HCT116 (cell line): ENCODE results near the gene UBE2J2. TPM values are rescaled to one million over a fixed set of nuclear protein-coding genes. Genes with fewer than 3 reads are reported as not detected.

Experiments used
- ATAC-seq: fragments of 200-7000 bp; cut with Tn5 transposase; 2 replicates; pipeline ENCODE4 v1.9.1; 2020; ENCODE audit warnings: mild to moderate bottlenecking, moderate library complexity
- BruUV-seq: library from RNA; stranded (reverse); fragments of 400-500 nt; replicated peaks from 2 replicates; lab custom pipeline; 2021; lab: Mats Ljungman, UMichigan
- CTCF ChIA-PET: fragments of 300-600 bp; sonication (Branson Sonifier 250); formaldehyde crosslinking; loops from one replicate; lab custom pipeline; 2021; ENCODE audit warnings: antibody characterized with exemption; lab: Charles Lee
- POLR2A ChIA-PET: fragments of 300-600, 350-600 bp; sonication (Branson Sonifier 250); formaldehyde crosslinking; loops from one replicate; lab custom pipeline; 2021; ENCODE audit warnings: antibody characterized with exemption; lab: Charles Lee
- RAD21 ChIA-PET, 2 experiments: fragments of 300-600 bp; sonication (Branson Sonifier 250); formaldehyde crosslinking; loops; one replicate each; lab custom pipeline; 2023; ENCODE audit warnings: low total read pairs in 2 of 2; ENCODE audit not compliant: uncharacterized antibody in 2 of 2, unreplicated experiment in 2 of 2, low non-redundant PET in 1 of 2; lab: Charles Lee
- DNase-seq: peaks from one replicate; pipeline ENCODE4 v3.0.0-alpha.2; 2010; ENCODE audit warnings: low read depth, low spot score
- H2AFZ ChIP-seq: fragments of 200-600 bp; shearing (Covaris generic), sonication (generic); 2 replicates; pipeline ENCODE4 v1.6.1; 2017; ENCODE audit warnings: low read depth, mixed run types, mixed read lengths, antibody characterized with exemption, low read length; ENCODE audit not compliant: poor library complexity, severe bottlenecking
- H3K27ac ChIP-seq: 2 replicates; pipeline ENCODE4 v1.5.1; 2012; ENCODE audit warnings: low read depth, low read length
- H3K27me3 ChIP-seq: fragments of 200-600 bp; sonication (generic); 2 replicates; pipeline ENCODE4 v1.6.1; 2016; ENCODE audit warnings: mixed run types, low read length, mixed read lengths; ENCODE audit not compliant: insufficient read depth
- H3K36me3 ChIP-seq, 2 experiments: fragments of 200-500 bp in 1 of 2; fragments of 200-600 bp in 1 of 2; sonication (Bioruptor generic) in 1 of 2; sonication (generic) in 1 of 2; 2 replicates each; pipeline versions ENCODE4 v1.5.1 to v1.6.1; 2014 to 2016; ENCODE audit warnings: low read length in 2 of 2, inconsistent platforms in 1 of 2, mixed read lengths in 1 of 2, mixed run types in 1 of 2; ENCODE audit not compliant: insufficient read depth in 2 of 2, control insufficient read depth in 1 of 2
- H3K4me1 ChIP-seq, 2 experiments: fragments of 200-600 bp in 1 of 2; sonication (generic) in 1 of 2; 2 replicates each; pipeline versions ENCODE4 v1.5.1 to v1.6.1; 2012 to 2017; ENCODE audit warnings: low read length in 2 of 2, inconsistent platforms in 1 of 2, mild to moderate bottlenecking in 1 of 2, mixed read lengths in 1 of 2, mixed run types in 1 of 2, moderate library complexity in 1 of 2; ENCODE audit not compliant: insufficient read depth in 2 of 2, control insufficient read depth in 1 of 2
- H3K4me2 ChIP-seq: fragments of 200-600 bp; sonication (generic); 2 replicates; pipeline ENCODE4 v1.6.1; 2017; ENCODE audit warnings: mixed run types, low read length, mixed read lengths
- H3K4me3 ChIP-seq, 2 experiments: fragments of 200-600 bp in 1 of 2; sonication (generic) in 1 of 2; replicated peaks in 1 of 2; 2 replicates each; pipeline ENCODE4 v1.5.1; 2011 to 2016; ENCODE audit warnings: low read length in 2 of 2, control low read depth in 1 of 2, low read depth in 1 of 2, mild to moderate bottlenecking in 1 of 2, mixed read lengths in 1 of 2, mixed run types in 1 of 2
- H3K79me2 ChIP-seq: fragments of 200-600 bp; sonication (generic); 2 replicates; pipeline ENCODE4 v1.6.1; 2017; ENCODE audit warnings: mild to moderate bottlenecking, mixed run types, low read length, moderate library complexity, mixed read lengths; ENCODE audit not compliant: insufficient read depth
- H3K9ac ChIP-seq: fragments of 200-600 bp; sonication (generic); 2 replicates; pipeline ENCODE4 v1.6.1; 2016; ENCODE audit warnings: low read length, mixed read lengths
- H3K9me2 ChIP-seq: fragments of 200-600 bp; sonication (generic), shearing (Covaris generic); 2 replicates; pipeline ENCODE4 v1.6.1; 2017; ENCODE audit warnings: mixed run types, mild to moderate bottlenecking, moderate library complexity; ENCODE audit not compliant: insufficient read depth
- H3K9me3 ChIP-seq, 2 experiments: fragments of 200-500 bp in 1 of 2; fragments of 200-600 bp in 1 of 2; sonication (Bioruptor generic) in 1 of 2; sonication (generic) in 1 of 2; 2 replicates each; pipeline ENCODE4 v1.6.1; 2014 to 2017; ENCODE audit warnings: low read length in 2 of 2, mixed read lengths in 2 of 2, inconsistent platforms in 1 of 2, low read depth in 1 of 2, mild to moderate bottlenecking in 1 of 2, mixed run types in 1 of 2, moderate library complexity in 1 of 2; ENCODE audit not compliant: control insufficient read depth in 1 of 2, insufficient read depth in 1 of 2
- H4K20me1 ChIP-seq: fragments of 200-600 bp; sonication (generic), shearing (Covaris generic); 2 replicates; pipeline ENCODE4 v1.6.1; 2017; ENCODE audit warnings: mixed run types, mild to moderate bottlenecking, moderate library complexity; ENCODE audit not compliant: insufficient read depth
- CBX3 ChIP-seq: IDR thresholded peaks from 2 replicates; pipeline ENCODE4 v1.6.1; 2012; ENCODE audit warnings: low read depth
- CEBPB ChIP-seq: IDR thresholded peaks from 2 replicates; pipeline ENCODE4 v1.6.1; 2012; ENCODE audit warnings: low read depth
- EGR1 ChIP-seq: IDR thresholded peaks from 2 replicates; pipeline ENCODE4 v1.6.1; 2012; ENCODE audit warnings: low read depth
- EZH2 ChIP-seq: fragments of 200-600 bp; sonication (generic); IDR thresholded peaks from 2 replicates; pipeline ENCODE4 v1.6.1; 2017; ENCODE audit warnings: antibody characterized with exemption, mixed run types
- FOSL1 ChIP-seq: IDR thresholded peaks from 2 replicates; pipeline ENCODE4 v1.6.1; 2012; ENCODE audit warnings: low read depth
- POLR2AphosphoS5 ChIP-seq: IDR thresholded peaks from 2 replicates; pipeline ENCODE4 v1.6.1; 2011; ENCODE audit warnings: mild to moderate bottlenecking, low read depth, low read length, moderate library complexity
- RAD21 ChIP-seq: IDR thresholded peaks from 2 replicates; pipeline ENCODE4 v1.6.1; 2012; ENCODE audit warnings: low read depth, mild to moderate bottlenecking
- SIN3A ChIP-seq: IDR thresholded peaks from 2 replicates; pipeline ENCODE4 v1.6.1; 2012; ENCODE audit warnings: low read depth
- SP1 ChIP-seq: IDR thresholded peaks from 2 replicates; pipeline ENCODE4 v1.6.1; 2012; ENCODE audit warnings: low read depth
- ZNF274 ChIP-seq: fragments of 200-500 bp; sonication (Bioruptor generic); IDR thresholded peaks from 2 replicates; pipeline ENCODE4 v1.6.1; 2014; ENCODE audit warnings: mild to moderate bottlenecking, low read depth, low read length, inconsistent platforms
- intact Hi-C: fragments of 100-400 bp; cut with micrococcal nuclease; formaldehyde crosslinking; loops from 2 replicates; pipeline ENCODE4 v1.10.0; 2022
- total RNA-seq: library from RNA; stranded (reverse); gene quantifications from one replicate; pipeline ENCODE4 v1.2.1, GENCODE V29; 2021; ENCODE audit not compliant: unreplicated experiment
- TF ChIP-seq, protein P1 (sequence below), 3 experiments: fragments of 200-600 bp in 1 of 3; sonication (generic) in 1 of 3; IDR thresholded peaks in 2 of 3; conservative IDR thresholded peaks in 1 of 3; 2 replicates each; pipeline ENCODE4 v1.5.1; 2012 to 2017; ENCODE audit warnings: low read depth in 2 of 3, low read length in 2 of 3, antibody characterized with exemption in 1 of 3, borderline replicate concordance in 1 of 3, control low read depth in 1 of 3, mild to moderate bottlenecking in 1 of 3, mixed read lengths in 1 of 3, mixed run types in 1 of 3, moderate library complexity in 1 of 3; ENCODE audit not compliant: insufficient read depth in 1 of 3
- TF ChIP-seq, protein P2 (sequence below): IDR thresholded peaks from 2 replicates; pipeline ENCODE4 v1.6.1; 2012
- TF ChIP-seq, protein P3 (sequence below): IDR thresholded peaks from 2 replicates; pipeline ENCODE4 v1.6.1; 2011; ENCODE audit warnings: mild to moderate bottlenecking, low read length, moderate library complexity; ENCODE audit not compliant: insufficient replicate concordance; ENCODE audit errors: extremely low read depth

The UBE2J2 gene
- total RNA-seq, 1 experiment from 2014 or later, result 67.7 TPM

DNA sequence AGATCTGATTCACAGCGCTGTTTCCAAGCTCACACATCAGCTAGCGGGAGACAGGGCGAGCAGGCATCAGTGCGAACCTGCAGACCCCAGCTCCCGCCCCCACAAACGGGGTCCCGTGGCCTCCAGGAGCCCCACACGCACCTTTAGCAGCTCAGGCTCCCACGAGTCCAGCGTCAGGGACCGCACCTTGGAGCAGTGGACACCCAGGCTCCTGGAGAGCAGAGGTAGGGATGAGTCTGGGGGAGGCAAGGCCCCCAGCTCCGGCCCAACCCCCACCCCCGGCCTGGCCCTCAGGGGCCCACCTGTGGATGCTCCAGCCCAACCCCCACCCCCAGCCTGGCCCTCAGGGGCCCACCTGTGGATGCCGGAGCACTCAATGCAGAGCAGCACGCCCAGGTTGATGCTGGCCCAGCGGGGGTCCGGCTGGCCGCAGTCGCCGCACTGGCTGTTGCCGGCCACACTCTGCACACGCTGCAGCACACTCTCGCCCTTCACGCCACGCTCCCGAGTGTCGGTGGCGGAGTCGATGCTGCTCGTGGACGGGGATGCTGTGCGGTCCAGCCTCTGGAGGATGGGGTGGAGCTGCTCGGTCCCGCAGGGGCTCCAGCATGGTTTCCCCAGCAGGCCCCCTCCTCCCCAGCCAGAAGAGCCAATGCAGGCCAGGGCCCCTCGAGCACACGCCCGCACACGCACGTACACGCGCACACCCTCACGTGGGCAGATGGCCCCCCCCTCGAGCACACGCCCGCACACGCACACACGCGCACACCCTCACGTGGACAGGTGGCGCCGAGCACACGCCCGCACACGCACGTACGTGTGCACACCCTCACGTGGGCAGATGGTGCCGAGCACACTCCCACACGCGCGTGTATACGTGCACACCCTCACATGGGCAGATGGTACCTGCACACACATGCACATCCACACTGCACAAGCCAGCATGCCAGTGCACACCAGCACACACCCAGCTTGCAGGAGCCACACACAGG is 22.7 kb upstream of the UBE2J2 start:
- CTCF ChIA-PET, result no interaction called here
- no peaks in the 10 kb centered on the region for H4K20me1 ChIP-seq
- no peak overlapping the region for H2AFZ ChIP-seq
- POLR2A ChIA-PET, result no interaction called here
- BruUV-seq, result no TSS peak
- H3K4me3 ChIP-seq, result no peak overlapping the region
- no peaks in the 10 kb centered on the region for H3K9me2 ChIP-seq
- H3K4me1 ChIP-seq, result peaks cover 3 to 22% of the 10 kb centered on the region in 2 experiments
- no peaks in the 10 kb centered on the region for H3K79me2 ChIP-seq
- no peak for DNase-seq
- intact Hi-C loops, result no loop called here
- no peaks in the 10 kb centered on the region for H3K27me3 ChIP-seq
- H3K9ac ChIP-seq, result no peak overlapping the region
- H3K9me3 ChIP-seq, result no peaks in the 10 kb centered on the region
- TF ChIP-seq EGR1 (no peak), ZNF274 (no peak), FOSL1 (no peak), EZH2 (no peak), RAD21 (no peak), CEBPB (no peak), SIN3A (no peak), CBX3 (no peak), POLR2AphosphoS5 (no peak), SP1 (no peak)
- TF ChIP-seq, protein P1, sequence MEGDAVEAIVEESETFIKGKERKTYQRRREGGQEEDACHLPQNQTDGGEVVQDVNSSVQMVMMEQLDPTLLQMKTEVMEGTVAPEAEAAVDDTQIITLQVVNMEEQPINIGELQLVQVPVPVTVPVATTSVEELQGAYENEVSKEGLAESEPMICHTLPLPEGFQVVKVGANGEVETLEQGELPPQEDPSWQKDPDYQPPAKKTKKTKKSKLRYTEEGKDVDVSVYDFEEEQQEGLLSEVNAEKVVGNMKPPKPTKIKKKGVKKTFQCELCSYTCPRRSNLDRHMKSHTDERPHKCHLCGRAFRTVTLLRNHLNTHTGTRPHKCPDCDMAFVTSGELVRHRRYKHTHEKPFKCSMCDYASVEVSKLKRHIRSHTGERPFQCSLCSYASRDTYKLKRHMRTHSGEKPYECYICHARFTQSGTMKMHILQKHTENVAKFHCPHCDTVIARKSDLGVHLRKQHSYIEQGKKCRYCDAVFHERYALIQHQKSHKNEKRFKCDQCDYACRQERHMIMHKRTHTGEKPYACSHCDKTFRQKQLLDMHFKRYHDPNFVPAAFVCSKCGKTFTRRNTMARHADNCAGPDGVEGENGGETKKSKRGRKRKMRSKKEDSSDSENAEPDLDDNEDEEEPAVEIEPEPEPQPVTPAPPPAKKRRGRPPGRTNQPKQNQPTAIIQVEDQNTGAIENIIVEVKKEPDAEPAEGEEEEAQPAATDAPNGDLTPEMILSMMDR (IDR thresholded peaks at IDR 0.05 in 2 of 3, conservative IDR thresholded peaks at IDR 0.05 in 1 of 3; ENCODE audit: borderline replicate concordance in 1 of 3, insufficient read depth in 1 of 3, low read depth in 2 of 3, low read length in 2 of 3), result no peak
- TF ChIP-seq, protein P2, sequence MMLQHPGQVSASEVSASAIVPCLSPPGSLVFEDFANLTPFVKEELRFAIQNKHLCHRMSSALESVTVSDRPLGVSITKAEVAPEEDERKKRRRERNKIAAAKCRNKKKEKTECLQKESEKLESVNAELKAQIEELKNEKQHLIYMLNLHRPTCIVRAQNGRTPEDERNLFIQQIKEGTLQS, result no peak
- TF ChIP-seq, protein P3, sequence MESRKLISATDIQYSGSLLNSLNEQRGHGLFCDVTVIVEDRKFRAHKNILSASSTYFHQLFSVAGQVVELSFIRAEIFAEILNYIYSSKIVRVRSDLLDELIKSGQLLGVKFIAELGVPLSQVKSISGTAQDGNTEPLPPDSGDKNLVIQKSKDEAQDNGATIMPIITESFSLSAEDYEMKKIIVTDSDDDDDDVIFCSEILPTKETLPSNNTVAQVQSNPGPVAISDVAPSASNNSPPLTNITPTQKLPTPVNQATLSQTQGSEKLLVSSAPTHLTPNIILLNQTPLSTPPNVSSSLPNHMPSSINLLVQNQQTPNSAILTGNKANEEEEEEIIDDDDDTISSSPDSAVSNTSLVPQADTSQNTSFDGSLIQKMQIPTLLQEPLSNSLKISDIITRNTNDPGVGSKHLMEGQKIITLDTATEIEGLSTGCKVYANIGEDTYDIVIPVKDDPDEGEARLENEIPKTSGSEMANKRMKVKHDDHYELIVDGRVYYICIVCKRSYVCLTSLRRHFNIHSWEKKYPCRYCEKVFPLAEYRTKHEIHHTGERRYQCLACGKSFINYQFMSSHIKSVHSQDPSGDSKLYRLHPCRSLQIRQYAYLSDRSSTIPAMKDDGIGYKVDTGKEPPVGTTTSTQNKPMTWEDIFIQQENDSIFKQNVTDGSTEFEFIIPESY, result no peak
- TF ChIP-seq, all 23 proteins: peak for 0
- H3K36me3 ChIP-seq, result no peaks in the 10 kb centered on the region
- no peak overlapping the region for H3K4me2 ChIP-seq
- H3K27ac ChIP-seq, result no peak overlapping the region
- RAD21 ChIA-PET, result no interaction called here
- ATAC-seq, result no peak
